Astrocyte (in vitro differentiated cells and primary cell): Measurements from ENCODE around the gene FAM25A. TPM values are rescaled to one million over a fixed set of nuclear protein-coding genes. Genes with fewer than 3 reads are reported as not detected.
"Not testable (repeated sequence)": the region's sequence is repeated elsewhere in the genome, so short reads cannot be mapped to it uniquely, and the experiment has no call there.

ENCODE experiments used
- DNase-seq: peaks from one replicate; pipeline ENCODE4 v3.0.0-alpha.2; 2010; ENCODE audit warnings: low read depth
- FAIRE-seq: peaks from 2 replicates; lab custom pipeline; 2011; peaks lifted over from hg19 to GRCh38; lab: Jason Lieb, UNC
- H2AFZ ChIP-seq: 2 replicates; pipeline ENCODE4 v1.6.0; 2012; ENCODE audit warnings: low read depth, low read length, inconsistent platforms
- H3K27ac ChIP-seq: 2 replicates; pipeline ENCODE4 v1.5.1; 2011; ENCODE audit warnings: low read depth, low read length, inconsistent platforms
- H3K27me3 ChIP-seq: 2 replicates; pipeline ENCODE4 v1.6.0; 2011; ENCODE audit warnings: low read length, inconsistent platforms; ENCODE audit not compliant: insufficient read depth
- H3K36me3 ChIP-seq: 2 replicates; pipeline ENCODE4 v1.5.1; 2011; ENCODE audit warnings: low read length, inconsistent platforms; ENCODE audit not compliant: insufficient read depth
- H3K4me1 ChIP-seq: 2 replicates; pipeline ENCODE4 v1.5.1; 2011; ENCODE audit warnings: low read length, inconsistent platforms; ENCODE audit not compliant: insufficient read depth
- H3K4me2 ChIP-seq: 2 replicates; pipeline ENCODE4 v1.6.0; 2012; ENCODE audit warnings: low read length, inconsistent platforms
- H3K4me3 ChIP-seq: 2 replicates; pipeline ENCODE4 v1.5.1; 2011; ENCODE audit warnings: low read depth, mild to moderate bottlenecking, low read length, inconsistent platforms; ENCODE audit not compliant: insufficient read depth
- H3K79me2 ChIP-seq: 2 replicates; pipeline ENCODE4 v1.6.0; 2012; ENCODE audit warnings: mild to moderate bottlenecking, low read length, inconsistent platforms; ENCODE audit not compliant: insufficient read depth
- H3K9ac ChIP-seq: 2 replicates; pipeline ENCODE4 v1.6.0; 2012; ENCODE audit warnings: mild to moderate bottlenecking, low read length, inconsistent platforms
- H3K9me3 ChIP-seq: 2 replicates; pipeline ENCODE4 v1.5.1; 2012; ENCODE audit warnings: low read depth, mild to moderate bottlenecking, low read length, inconsistent platforms; ENCODE audit not compliant: insufficient read depth
- H4K20me1 ChIP-seq: 2 replicates; pipeline ENCODE4 v1.6.0; 2012; ENCODE audit warnings: low read length, inconsistent platforms; ENCODE audit not compliant: insufficient read depth
- H3K27ac Mint-ChIP-seq: one replicate; pipeline ENCODE4 v1.8.0; 2021; ENCODE audit warnings: mild to moderate bottlenecking, mixed read lengths; ENCODE audit not compliant: unreplicated experiment
- H3K27me3 Mint-ChIP-seq: one replicate; pipeline ENCODE4 v1.8.0; 2021; ENCODE audit warnings: low read depth, mixed read lengths; ENCODE audit not compliant: unreplicated experiment
- H3K36me3 Mint-ChIP-seq: one replicate; pipeline ENCODE4 v1.8.0; 2021; ENCODE audit warnings: low read depth, mixed read lengths; ENCODE audit not compliant: unreplicated experiment
- H3K4me1 Mint-ChIP-seq: one replicate; pipeline ENCODE4 v1.8.0; 2021; ENCODE audit warnings: low read depth, mixed read lengths; ENCODE audit not compliant: unreplicated experiment
- H3K4me3 Mint-ChIP-seq: one replicate; pipeline ENCODE4 v1.8.0; 2021; ENCODE audit warnings: mild to moderate bottlenecking, moderate library complexity, mixed read lengths; ENCODE audit not compliant: unreplicated experiment
- H3K9me3 Mint-ChIP-seq: one replicate; pipeline ENCODE4 v1.8.0; 2021; ENCODE audit warnings: mild to moderate bottlenecking, mixed read lengths; ENCODE audit not compliant: unreplicated experiment
- CTCF ChIP-seq: IDR thresholded peaks from 2 replicates; pipeline ENCODE4 v1.5.1; 2011; ENCODE audit warnings: low read depth, mild to moderate bottlenecking, inconsistent platforms, low read length, moderate library complexity; ENCODE audit not compliant: insufficient read depth
- EZH2 ChIP-seq: IDR thresholded peaks from 2 replicates; pipeline ENCODE4 v1.6.1; 2012; ENCODE audit warnings: mild to moderate bottlenecking, low read length, inconsistent platforms; ENCODE audit not compliant: insufficient read depth
- total RNA-seq: library from RNA; stranded (reverse); gene quantifications from 2 replicates; pipeline ENCODE4 v1.2.1, GENCODE V29; 2021

The FAM25A gene
- total RNA-seq, 1 donor from 2014 or later, result not detected

- Mint-ChIP-seq H3K9me3 (no peaks in the 10 kb centered on the region), H3K36me3 (no peaks in the 10 kb centered on the region), H3K4me3 (no peak overlapping the region), H3K27ac (no peak overlapping the region), H3K27me3 (peaks cover 21% of the 10 kb centered on the region), H3K4me1 (peaks cover 15% of the 10 kb centered on the region)
- H3K4me1 ChIP-seq, result peaks cover 6% of the 10 kb centered on the region
- H3K36me3 ChIP-seq, result no peaks in the 10 kb centered on the region
- H2AFZ ChIP-seq, result no peak overlapping the region
- no peak overlapping the region for H3K4me3 ChIP-seq
- no peaks in the 10 kb centered on the region for H3K27me3 ChIP-seq
- FAIRE-seq (no peak), DNase-seq (no peak)
- TF ChIP-seq EZH2, result no peak
- no peak for TF ChIP-seq CTCF
- no peaks in the 10 kb centered on the region for H3K79me2 ChIP-seq
- H3K27ac ChIP-seq, result no peak overlapping the region
- no peak overlapping the region for H3K4me2 ChIP-seq
- no peak overlapping the region for H3K9ac ChIP-seq
- no peaks in the 10 kb centered on the region for H3K9me3 ChIP-seq
- H4K20me1 ChIP-seq, result no peaks in the 10 kb centered on the region
Observed at GRCh38 chr10:86976362-86977056, 43.6 kb upstream of the FAM25A start.

- not testable (repeated sequence) for H3K27me3 ChIP-seq, DNase-seq, H3K4me2 ChIP-seq, H3K79me2 ChIP-seq, H3K4me3 Mint-ChIP-seq, H2AFZ ChIP-seq, H3K9me3 ChIP-seq, H3K9ac ChIP-seq, H3K27ac Mint-ChIP-seq, H4K20me1 ChIP-seq, FAIRE-seq, H3K36me3 Mint-ChIP-seq, H3K36me3 ChIP-seq, H3K4me1 ChIP-seq, H3K27ac ChIP-seq, H3K9me3 Mint-ChIP-seq, H3K27me3 Mint-ChIP-seq, H3K4me3 ChIP-seq
- peaks cover 10% of the 10 kb centered on the region for H3K4me1 Mint-ChIP-seq
Observed at GRCh38 chr10:86978457-86978856, 41.6 kb upstream of the FAM25A start.

GRCh38 chr10:86979296-86979818 is 40.7 kb upstream of the FAM25A start:
- no peaks in the 10 kb centered on the region for H3K36me3 ChIP-seq
- Mint-ChIP-seq H3K4me1 (peaks cover 10% of the 10 kb centered on the region), H3K27me3 (peaks cover 3% of the 10 kb centered on the region), H3K36me3 (no peaks in the 10 kb centered on the region), H3K9me3 (no peaks in the 10 kb centered on the region), H3K4me3 (no peak overlapping the region), H3K27ac (no peak overlapping the region)
- H3K4me1 ChIP-seq, result no peaks in the 10 kb centered on the region
- H3K4me2 ChIP-seq, result no peak overlapping the region
- TF ChIP-seq EZH2 (no peak), CTCF (no peak)
- FAIRE-seq (no peak), DNase-seq (no peak)
- no peaks in the 10 kb centered on the region for H3K9me3 ChIP-seq
- H3K27me3 ChIP-seq, result no peaks in the 10 kb centered on the region
- H4K20me1 ChIP-seq, result no peaks in the 10 kb centered on the region
- no peak overlapping the region for H3K27ac ChIP-seq
- no peak overlapping the region for H3K9ac ChIP-seq
- no peak overlapping the region for H3K4me3 ChIP-seq
- H2AFZ ChIP-seq, result no peak overlapping the region
- no peaks in the 10 kb centered on the region for H3K79me2 ChIP-seq
